HL-60/S4 treated with retinoic acid at 250 ng/mL for 4 days and 3 days (cell line): ENCODE measurements around the gene SLC38A2.

Source experiments
- in situ Hi-C: fragments of 300-500 bp; cut with MboI; formaldehyde crosslinking; loops from 2 replicates; pipeline ENCODE4 v1.7.0; 2022; ENCODE audit warnings: low sequenced_read_pairs

The SLC38A2 gene

DNA sequence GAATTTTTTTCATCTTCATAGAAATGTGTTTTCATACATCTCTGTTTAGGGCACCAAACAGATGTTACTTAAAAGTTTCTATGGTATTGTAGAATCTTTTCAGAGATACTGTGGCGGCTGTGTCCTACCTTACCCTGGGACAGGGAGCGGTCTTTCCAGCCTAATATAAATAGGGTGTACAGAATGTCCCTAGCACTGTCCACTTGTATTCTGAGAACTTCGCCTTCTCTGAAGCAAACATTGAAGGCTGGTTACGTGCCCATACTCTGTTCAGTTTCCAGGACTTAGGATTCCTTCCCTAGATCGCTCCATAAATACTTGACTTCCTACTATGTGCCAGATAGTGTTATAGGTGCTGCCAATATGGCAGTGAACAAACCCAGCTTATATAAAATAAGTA is 24.3 kb upstream of the SLC38A2 start:
- in situ Hi-C loops: loop anchor here (25.0 kb wide), 1 partner anchor 265 kb away; no protein-coding TSS in a partner anchor

DNA sequence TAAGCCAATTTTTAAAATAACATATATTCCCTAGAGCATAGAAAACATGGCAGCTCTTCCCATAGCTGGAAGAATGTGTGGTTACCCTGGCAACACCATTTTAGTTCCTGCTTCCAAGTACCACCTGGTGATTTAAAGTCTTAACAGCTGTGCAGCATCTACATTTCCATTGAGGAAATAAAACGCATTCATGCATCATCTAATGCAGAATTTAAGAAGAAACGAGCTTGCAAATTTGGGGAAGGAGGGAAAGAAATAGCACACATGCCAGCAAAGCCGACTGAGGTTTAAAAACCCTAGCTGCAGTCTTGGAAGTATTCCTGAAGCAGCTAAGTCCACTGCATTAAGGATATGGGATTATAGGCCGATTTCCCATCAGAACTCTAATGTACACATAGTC is 22.8 kb upstream of the SLC38A2 start:
- in situ Hi-C loops: loop anchor here (25.0 kb wide), 1 partner anchor 267 kb away; no protein-coding TSS in a partner anchor

DNA sequence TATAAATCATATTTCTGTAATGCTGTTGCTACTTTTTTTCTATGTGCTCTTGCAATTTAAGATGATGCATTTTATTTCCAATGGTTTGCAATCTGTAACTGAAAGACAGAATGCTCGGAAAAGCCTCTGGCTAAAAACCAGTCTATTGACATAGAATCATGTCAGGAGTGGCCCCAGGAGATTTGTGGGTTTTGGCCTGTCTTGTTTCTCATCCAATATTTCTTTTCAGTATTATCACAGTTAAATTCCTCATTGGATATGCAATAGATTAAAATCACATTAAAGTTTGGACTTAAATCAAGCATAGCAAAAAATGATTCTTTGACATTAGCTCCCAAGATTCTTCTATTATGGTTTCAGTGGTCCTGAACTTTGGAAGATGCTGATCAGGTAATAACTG is 19.1 kb upstream of the SLC38A2 start:
- in situ Hi-C loops: loop anchor here (25.0 kb wide), 1 partner anchor 271 kb away; no protein-coding TSS in a partner anchor

DNA sequence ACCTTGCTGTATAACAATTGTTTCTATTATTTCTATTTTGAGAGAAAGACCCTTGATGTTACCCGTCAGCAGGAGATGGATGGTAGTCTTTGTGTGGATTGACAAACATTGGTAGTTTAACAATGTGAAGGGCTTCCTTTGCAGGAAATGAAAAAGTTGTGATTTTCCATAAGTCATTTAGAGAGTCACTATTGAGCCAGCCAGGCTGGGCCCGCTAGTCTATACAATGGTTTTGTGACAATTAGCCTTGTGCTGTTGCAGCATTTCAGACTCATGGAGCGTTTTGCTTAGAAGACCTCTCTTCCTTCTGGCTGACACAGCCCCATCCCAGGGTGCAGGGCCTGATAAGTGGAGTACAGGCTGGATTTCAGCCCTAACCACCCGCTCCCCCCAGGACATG is 18.3 kb upstream of the SLC38A2 start:
- in situ Hi-C loops: loop anchor here (25.0 kb wide), 1 partner anchor 271 kb away; no protein-coding TSS in a partner anchor

DNA sequence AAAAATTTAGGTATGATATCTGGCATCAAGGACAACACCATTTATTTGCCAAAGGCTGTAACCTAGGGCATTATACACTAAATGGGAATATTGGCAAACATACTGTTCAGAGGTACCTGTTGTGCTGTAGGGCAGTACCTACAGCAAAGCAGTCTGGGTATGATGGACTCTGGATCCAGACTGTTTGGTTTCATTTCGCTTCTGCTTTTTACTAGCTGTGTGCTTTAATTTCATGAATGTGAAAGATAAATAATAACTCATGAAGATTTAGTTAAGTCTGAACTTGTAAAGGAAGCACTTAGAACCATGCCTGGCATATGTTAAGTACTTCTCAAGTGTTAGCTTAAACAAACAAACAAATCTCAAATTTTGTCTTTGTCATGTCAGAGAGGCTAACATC is 17.7 kb upstream of the SLC38A2 start:
- in situ Hi-C loops: loop anchor here (25.0 kb wide), 1 partner anchor 272 kb away; no protein-coding TSS in a partner anchor

DNA sequence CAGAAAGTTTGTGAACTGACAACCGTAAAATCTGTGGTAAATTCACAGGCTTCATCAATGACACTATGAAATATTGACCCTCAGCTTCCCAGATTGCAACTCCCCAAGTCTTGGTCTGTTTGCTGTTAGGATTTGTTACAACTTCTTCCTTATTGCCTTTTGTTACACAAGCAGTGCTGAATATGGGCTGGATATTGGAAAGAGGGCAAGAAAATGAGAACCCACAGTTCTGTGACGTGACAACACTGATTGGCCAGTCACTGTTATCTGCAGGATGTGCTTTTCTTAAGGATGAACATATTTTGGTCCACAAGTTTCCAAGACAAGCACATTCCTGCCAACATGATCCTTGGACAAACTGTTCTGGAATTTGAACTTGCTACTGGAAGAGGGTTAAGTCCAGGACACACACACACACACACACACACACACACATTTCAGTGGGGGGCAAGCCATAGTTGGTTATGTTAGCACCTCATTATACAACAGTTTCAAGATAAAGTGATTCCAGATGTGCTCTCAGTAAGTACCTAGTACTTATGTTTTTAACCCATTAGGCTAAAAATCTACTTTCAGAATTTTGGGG is 16.6 kb upstream of the SLC38A2 start:
- in situ Hi-C loops: loop anchor here (25.0 kb wide), 1 partner anchor 273 kb away; no protein-coding TSS in a partner anchor

DNA sequence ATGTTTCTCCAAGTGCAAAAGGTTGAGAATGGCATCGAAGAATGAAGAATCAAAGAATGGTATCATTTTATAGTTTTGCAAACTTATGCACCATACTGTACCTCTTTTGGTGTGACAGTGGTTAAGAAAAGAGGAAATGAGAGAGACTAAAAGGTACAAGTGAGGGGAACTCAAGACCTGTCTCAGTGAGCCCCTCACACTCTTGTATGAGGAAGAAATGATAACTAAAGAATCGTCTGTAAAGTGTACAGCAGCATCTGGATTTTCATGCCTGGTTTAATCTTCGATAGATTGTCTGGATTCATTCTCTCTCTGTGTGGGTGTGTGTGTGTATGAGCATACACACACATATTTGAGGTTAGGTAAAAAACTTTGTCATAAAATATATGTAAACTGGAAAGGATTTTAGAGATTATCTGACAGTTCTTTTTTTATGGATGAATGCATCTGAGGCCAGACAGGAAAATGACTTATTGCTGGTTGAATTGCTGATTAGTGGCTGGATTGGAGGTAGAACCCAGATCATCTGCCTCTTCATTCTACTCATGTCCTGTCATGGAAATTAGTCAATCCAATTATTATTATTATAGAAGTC is 16.0 kb upstream of the SLC38A2 start:
- in situ Hi-C loops: loop anchor here (25.0 kb wide), 1 partner anchor 274 kb away; no protein-coding TSS in a partner anchor

DNA sequence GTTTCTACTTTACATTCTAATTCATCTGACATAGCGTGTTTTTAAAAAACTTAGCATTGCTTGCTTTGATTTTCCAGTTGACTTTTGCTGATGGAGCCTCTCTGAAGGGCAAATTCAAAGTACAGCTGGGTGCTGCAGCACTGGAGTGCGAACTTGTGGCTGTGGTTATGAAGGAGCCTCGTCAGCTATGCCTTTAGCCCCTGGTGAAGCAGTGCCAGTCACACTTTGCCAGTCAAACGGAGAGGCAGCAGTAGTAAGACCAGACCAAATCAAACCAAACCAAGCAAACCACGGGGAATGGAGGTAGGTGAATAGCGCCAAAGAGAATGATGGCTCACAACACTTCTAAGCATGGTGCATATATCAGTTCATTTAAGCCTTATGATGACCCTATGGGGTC is 15.1 kb upstream of the SLC38A2 start:
- in situ Hi-C loops: loop anchor here (25.0 kb wide), 1 partner anchor 275 kb away; no protein-coding TSS in a partner anchor

DNA sequence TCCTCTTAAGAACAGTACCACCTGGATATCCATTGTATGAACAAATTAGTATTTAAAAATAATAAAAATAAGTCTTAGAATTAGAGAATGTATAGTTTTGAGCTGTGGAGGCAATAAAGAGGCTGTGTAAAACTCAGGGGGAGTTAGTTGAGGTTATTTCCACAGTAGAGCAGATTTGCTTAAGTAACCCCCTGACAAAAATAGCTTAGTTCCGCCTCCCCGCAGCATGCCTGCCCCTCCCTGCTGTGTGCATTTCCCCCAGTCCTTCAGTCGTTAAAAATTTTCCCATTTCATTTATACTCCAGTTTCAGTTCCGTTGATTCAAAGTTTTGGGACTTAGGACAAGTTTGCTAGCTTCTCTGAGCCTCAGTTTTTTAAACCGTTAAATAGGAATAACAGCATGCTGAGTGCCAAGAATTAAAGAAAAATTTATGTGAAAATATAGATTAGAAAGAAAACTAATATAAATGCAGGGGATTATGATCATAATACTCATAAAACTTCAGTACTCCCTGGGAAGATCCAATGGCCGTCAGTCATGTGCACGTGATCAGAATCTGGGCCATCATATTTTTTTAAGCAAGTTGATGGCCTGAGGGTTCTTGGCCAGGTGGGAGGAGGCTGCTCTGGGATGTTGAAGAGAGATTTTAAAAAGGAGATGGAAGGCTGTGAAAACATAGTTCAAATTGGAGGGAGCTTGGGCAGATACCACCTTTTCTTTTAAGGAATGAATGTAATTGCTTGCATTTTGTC is 14.5 kb upstream of the SLC38A2 start:
- in situ Hi-C loops: loop anchor here (25.0 kb wide), 1 partner anchor 275 kb away; no protein-coding TSS in a partner anchor

DNA sequence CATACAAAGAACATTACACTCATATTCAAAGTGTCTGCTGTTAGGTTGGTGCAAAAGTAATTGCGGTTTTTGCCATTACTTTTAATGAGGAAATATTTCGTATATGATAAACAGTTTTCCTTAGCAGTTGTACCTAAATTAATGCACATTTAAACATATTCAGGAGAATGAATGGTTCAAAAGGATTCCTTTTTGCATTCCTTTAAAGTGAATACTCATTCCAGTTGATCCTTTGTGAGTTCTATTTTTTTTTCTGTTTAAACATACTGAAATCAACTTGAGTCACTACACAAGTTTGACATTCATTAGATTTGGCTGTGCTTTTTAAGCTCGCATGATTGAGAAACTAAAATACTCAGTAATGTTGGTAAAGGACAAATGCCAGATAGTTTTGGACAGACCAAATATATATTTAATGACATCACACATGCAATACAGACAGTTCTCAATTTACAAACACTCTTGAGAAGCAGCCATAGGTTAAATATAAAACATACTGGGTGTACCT is 13.8 kb upstream of the SLC38A2 start:
- in situ Hi-C loops: loop anchor here (25.0 kb wide), 1 partner anchor 276 kb away; no protein-coding TSS in a partner anchor

DNA sequence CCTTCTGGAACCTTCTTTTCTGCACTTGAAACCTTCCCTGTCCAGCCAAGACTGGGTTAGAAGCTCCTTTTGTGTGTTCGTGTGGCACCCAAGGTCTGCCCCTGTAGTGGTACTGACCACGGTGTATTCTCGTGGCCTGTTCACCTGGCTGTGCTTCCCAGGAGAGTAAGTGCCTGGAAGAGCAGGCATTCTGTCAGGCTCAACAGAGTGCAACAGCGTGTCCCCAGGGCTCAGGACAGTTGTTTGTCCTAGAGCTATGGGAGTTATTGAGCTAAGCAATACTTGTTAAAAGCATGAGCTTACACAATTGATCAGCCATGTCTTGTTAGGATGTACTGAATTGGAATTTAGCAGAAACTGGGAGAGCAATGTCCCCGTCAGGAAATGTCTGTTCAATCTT is 12.9 kb upstream of the SLC38A2 start:
- in situ Hi-C loops: loop anchor here (25.0 kb wide), 1 partner anchor 277 kb away; no protein-coding TSS in a partner anchor

DNA sequence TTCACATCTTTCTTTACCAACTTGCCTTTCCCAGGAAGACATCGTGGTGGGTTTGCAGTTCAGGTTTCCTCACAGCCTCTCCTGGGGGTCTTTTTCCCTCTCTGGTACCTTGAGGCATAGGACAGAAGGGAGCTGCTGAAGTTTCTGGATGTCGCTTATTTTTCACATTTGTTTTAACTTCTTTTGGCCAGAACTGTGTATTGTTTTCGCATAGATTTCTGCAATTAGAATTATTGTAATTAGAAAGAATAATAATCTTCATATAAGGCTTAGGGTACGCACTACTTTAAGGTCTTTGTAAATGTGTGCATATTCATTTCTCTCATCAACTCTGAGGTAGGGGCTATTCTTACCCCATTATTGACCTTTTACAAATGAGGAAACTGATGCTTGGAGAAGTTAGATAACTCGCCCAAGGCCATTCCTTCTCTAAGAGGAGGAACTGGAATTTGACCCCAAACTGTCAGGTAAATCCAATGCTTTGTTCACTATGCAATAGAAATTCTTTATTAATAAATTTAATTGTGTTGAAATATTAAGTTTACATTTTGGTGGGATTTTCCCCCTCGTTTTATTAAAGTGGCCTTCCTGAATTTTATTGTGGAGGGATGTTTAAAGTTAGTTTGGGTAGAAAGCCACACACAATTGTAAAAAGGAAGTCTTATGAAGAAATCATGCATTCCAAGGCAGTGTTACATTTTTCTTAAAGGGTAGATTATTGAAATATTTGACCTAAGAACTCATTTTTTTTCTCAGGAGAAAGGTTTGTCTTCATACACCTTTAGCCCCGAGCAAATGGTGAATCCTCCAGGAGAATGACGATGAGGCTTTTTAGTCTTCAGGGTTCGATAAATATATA is 12.1 kb upstream of the SLC38A2 start:
- in situ Hi-C loops: loop anchor here (25.0 kb wide), 1 partner anchor 278 kb away; no protein-coding TSS in a partner anchor

DNA sequence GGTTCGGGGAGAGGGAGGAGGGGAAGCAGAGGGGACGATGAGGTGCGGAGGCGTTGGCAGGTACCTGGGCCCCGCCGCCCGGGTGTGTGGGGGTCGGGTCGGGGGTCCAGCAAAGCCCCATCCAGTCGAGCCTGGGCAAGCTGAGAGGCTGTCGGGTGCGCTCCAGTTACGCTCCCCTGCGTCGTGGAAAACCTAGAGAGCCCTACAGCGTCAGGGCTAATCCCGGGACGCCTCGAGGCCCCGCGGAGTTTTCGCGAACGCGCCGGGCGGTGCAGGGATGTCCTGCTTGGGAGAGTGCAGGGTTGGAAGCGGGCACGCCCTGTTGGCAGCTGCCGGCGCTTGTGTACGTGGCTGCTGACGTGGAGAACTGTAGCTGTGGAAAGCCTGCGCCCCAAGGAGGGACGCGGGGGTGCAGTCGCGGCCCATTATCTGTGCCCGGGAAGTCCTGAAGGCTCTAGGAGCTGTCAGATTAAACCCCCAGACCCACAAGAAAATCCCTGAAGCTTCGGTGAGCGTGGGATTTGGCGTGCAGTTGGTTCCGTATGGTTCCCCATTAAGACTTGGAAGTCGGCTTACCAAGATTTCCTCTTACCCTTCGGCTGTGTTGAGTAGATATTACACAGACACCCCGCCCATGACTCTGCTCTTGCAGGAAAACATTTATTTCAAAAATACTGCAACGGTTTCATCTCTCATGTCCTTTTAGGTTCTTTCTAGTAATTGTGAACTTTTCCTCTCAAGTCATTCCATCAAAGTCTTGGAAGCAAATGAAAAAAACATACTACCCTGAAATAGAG is 11.3 kb upstream of the SLC38A2 start:
- in situ Hi-C loops: loop anchor here (25.0 kb wide), 1 partner anchor 278 kb away; no protein-coding TSS in a partner anchor

DNA sequence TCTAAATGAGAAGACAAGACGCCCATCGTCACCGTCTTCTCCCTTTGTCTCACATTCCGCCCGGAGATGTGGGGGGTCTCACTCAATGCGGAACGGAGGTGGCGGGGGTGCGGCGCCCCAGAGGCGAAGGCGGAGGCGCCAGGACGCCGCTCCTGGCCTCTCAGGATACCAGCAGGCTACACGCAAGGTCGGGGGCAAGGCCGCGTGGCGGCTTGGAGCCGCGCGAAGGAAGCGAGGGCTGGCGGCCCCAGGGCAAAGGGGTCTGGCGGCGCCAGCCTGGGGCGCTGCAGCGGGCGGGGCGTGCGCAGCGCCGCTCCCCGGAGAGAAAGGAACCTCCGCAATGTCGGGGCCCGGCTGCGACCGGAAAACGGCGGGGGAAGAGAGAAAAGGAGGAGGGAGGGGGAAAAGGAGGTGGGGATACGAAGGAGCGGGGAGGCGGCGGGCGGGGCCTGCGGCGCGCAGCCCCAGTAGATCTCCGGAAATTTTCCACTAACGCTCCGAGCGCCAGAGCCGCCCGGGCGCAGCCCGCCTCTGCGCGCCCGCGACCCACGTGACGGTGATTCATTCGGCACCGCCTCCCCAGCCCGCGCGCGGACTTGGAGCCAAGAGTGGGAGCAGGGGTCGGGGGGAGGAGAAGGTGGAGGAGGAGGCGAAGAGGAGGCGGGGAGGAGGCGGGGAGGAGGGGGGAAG is 10.5 kb upstream of the SLC38A2 start:
- in situ Hi-C loops: loop anchor here (25.0 kb wide), 1 partner anchor 279 kb away; no protein-coding TSS in a partner anchor

DNA sequence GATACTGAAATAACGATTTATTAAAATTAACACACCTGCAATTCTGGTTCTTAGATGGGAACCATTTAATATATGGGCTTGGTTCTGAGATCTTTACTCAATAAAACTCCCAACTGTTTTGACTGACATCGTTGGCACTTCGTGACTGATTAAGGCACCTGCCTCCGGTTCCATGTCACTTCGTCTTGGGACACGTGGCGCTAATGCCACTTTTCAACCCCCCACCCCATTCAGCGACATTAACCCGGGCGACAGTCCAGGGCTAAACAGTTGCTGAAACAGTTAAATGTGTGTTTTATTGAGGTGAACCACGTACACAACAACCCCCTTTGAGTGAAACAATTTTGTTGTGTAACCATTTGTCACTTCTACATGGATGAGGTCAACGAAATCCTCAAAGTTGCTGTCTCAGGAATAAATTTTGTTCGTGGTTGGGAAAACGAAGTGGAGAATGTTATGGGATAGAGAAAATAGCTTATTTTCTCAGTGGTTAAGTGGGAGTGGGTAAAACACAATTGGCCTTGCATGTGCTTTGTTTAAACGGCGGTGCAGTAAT is 9.9 kb upstream of the SLC38A2 start:
- in situ Hi-C loops: loop anchor here (25.0 kb wide), 1 partner anchor 280 kb away; no protein-coding TSS in a partner anchor

DNA sequence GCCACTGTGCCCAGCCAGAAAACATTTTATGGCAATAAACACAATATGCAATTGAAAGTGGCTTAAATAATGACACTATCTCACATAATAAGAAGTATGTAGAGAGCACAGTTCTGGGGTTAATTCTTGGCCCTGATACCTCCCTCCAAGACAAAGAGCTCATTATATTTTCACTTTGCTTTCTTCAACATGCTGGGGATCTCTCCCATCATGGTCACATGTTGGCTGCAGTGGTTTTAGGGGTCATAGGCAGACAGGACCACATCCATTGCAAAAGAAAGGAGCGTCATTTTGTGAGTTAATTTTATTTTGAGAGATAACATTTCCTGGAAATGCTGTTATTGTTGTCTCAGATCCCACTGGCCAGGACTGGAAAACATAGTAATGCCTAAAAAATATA is 8.3 kb upstream of the SLC38A2 start:
- in situ Hi-C loops: loop anchor here (25.0 kb wide), 1 partner anchor 281 kb away; no protein-coding TSS in a partner anchor

DNA sequence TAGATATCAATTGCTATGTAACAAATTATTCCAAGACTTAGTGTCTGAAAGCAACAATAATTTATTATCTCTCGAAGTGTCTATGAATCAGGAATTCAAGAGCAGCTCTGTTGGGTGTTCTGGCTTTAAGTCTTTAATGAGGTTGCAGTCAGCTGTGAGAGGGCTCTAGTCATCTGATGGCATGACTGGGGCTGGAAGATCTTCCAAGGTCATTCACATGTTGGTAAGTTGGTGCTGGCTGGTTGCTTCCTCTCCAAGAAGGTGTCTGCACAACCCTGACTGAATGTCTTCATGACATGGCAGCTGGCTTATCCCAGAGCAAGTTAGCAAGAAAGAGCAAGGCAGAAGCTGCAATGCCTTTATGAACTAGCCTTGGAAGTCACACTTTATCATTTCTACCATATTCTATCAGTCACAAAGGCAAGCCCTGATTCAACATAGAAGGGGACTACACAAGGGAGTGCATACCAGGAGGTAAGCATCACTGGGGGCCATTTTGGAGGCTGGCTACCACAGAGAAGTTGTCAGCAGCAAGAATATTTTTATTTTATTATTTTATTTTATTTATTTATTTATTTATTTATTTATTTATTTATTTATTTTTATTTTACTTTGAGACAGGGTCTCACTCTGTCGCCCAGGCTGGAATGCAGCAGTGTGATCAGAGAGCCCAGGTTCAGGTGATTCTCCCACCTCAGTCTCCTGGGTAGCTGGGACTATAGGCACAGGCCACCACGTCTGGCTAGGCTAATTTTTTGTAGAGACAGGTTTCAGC is 7.6 kb upstream of the SLC38A2 start:
- in situ Hi-C loops: loop anchor here (25.0 kb wide), 1 partner anchor 282 kb away; no protein-coding TSS in a partner anchor
